HCEC 1CT (cell line): ENCODE measurements around the gene MEF2C.
"Not testable (repeated sequence)": the region's sequence is repeated elsewhere in the genome, so short reads cannot be mapped to it uniquely, and the experiment has no call there.

Source experiments
- DNase-seq: peaks from one replicate; pipeline ENCODE4 v3.0.0-alpha.2; 2017

The MEF2C gene

DNA sequence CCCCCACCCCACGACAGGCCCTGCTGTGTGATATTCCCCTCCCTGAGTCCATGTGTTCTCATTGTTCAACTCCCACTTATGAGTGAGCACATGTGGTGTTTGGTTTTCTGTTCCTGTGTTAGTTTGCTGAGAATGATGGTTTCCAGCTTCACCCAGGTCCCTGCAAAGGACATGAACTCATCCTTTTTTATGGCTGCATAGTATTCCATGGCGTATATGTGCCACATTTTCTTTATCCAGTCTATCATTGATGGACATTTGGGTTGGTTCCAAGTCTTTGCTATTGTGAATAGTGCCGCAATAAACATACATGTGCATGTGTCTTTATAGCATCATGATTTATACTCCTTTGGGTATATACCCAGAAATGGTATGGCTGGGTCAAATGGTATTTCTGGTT, 89.2 kb downstream of the MEF2C start:
- not testable (repeated sequence) for DNase-seq

DNA sequence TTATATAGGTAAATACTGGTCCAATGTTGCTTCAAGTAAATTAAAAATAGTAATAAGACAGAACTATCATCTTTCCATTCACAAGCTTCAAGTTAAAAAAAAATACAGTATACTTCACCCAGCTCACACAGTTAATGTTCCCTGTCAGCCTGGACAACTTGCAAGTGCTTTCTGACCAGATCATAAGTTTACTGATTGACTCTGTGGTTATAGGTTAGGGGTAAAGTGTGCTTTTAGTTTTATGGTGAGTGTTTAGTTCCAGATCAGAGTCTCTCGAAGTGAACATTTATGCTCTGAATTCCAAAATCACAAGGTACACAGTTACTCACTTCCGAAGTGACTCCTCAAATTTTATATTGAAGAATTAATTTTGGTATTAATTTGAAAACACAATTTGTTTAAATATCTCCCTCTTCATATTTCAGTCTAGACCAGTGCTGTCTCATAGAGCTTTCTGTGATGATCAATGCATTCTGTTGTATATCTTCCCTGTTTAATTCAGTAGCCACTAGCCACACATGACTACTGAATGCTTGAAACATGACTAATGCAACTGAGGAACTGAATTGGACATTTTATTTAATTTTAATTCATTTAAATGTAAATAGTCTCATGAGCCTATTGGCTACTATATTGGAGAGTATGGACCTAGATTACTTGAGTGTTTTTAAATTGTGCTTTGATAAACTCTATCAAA, 90.7 kb downstream of the MEF2C start:
- DNase-seq = peak; percentile 76

DNA sequence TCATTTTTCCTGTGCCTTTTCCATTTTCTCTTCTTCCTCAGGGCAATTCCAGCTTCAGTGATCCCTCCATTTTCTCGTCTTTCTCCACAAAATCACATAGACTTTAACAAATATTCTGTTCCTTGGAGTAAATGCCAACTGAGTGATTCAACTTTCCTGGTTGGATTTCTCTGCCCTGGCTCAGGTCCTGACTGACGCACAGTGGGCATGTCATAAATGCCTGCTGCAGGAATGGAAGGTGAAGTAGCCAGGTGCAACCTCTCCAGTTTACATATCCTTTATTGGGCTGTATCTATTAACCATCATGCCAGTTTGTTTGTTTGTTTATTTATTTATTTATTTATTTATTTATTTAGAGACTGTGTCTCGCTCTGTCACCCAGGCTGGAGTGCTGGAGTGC, 95.1 kb downstream of the MEF2C start:
- no peak for DNase-seq

DNA sequence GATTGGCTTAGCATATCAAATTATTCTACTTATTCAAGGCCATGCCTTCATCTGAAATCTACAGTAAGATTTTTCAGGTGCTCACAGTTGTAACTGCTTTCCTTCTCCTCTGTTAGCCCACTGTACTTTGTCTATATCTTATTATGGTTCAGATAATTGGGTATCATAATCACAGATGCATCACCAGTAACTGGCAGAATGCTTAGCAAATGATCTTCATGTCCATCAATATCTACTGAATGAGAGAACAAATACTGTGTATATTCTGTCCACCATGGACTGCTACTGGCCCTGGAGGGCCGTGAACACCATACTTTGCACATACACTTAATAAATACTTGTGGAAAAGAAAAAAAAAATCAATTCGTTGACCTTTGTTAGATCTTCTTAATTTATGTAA, 96.2 kb downstream of the MEF2C start:
- DNase-seq = no peak

DNA sequence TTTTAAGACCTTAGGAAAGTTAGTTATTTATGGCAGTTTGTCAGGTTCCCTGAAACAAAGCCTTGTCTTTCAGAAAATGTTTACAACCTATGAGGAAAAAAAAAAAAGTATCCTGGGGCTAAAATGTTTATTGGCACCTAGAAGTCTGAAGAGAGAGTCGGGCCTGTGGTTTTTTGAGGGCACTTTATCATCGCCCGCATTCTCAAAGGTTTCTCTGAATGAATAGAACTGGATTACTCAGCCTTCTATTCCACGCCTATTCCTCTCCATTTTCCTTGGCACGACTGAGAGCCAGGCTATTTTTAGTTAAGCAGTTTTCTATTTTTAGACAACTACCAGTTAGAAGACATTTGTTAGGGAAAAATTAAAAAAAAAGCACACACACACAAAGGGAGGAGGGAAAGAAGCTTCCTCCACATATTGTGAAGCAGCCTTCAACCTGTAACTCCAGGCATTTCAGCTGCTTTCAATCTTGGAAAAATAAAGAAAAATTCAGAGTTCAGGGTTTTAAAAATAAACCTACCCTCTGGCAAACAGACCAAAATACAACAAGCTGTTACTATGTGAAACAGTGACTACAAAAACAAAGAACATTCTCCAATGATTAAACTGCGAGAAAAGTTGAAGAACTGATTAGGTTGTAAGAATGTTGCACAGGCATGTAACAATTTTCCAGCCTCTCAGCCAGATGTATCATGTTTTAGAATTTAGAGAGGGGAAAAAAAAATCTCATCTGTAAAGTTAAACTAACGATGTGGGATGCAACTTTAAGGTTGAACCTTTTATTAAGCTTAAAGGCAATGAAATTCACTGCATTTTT, 97.0 kb downstream of the MEF2C start:
- DNase-seq = peak; percentile 95

DNA sequence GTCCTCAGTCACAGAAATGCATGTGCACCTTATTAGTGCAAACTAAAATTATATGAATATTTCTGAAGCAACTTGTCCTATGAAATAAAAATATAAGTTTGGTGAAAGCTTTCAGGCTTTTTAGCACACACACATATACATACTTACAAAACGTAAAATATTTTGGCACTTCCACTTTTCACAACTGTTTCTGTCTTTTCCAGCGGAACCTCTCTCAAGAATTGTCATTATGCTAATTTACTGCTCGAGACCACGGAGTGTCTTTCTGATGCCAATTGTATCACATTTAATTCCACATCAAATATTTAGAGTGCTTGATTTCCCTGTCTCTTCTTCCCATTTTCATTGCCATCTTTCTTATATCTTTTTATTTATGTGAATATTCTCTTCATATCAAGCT, 100.4 kb downstream of the MEF2C start:
- no peak for DNase-seq

DNA sequence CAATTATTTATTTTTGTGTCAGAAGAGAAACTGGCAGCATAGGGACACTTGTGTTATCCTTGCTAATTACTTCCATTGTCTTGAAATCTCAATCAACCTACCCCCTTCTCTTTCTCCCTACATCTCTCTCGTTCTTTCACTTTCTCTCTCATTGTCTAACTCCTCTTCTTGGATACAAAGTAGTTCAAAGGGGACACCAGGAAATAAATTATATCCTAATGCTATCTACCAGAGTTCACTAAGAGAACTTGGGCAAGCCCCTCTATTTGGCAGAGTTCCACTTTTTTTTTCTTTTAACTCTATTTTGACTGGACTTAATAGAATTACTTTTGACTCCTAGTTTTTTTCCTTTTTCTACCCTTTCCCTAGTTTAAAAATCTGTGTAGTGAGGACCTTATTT, 102.2 kb downstream of the MEF2C start:
- DNase-seq = no peak

DNA sequence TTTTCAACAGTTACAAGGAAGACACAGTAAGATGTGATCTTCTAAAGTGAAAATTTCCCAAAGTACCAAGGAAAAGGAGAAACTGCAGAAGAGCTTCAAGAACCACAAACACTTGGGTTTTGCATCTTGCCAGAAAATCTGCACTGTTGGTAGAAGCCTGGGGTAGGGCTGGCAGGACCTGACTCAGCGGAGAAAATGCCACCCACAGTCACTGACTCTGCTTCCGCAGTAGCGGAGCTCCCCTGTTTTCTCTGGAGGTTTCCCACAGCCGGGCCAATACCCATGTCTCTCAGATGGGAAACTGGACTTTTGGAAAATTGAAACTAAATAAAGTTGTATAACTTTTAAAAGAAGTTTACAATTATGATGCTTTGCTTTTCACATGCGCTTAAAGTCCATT, 104.2 kb downstream of the MEF2C start:
- no peak for DNase-seq

DNA sequence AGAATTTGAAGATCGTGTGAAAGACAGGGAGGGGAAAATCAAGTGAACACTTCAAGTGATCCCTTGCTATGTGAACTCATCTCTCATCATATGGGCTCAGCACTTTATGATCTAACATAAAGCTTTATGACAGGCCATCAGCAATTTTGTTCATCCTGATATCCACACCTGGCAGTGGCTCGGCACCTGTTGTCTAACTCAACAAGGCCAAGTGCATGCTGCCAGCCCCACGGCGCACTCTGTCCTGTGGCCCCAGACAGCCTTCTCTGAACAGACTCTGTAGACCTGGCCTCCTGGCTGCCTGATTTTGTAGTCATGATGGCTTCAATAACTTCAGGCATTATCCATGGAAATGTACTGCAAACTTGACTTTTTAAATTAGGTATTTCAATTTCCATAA, 106.3 kb downstream of the MEF2C start:
- no peak for DNase-seq

DNA sequence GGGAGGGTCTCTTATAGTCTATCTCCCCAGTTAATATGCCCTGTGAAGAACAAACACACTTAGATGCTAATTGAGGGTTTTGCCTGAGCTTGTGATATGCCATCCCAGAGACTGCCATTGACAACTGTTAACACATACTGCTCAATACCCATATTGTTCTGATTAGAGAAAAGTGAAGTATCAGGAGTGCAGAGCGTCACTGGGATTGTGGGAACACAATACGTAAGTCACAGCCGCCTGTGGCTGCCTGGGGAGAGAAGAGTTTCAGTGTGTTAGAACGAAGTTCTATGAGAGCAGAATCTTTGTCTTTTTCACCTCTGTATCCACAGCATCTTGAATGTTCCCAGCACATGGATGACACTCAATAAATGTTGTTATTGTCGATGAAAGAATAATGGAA, 110.2 kb downstream of the MEF2C start:
- no peak for DNase-seq

DNA sequence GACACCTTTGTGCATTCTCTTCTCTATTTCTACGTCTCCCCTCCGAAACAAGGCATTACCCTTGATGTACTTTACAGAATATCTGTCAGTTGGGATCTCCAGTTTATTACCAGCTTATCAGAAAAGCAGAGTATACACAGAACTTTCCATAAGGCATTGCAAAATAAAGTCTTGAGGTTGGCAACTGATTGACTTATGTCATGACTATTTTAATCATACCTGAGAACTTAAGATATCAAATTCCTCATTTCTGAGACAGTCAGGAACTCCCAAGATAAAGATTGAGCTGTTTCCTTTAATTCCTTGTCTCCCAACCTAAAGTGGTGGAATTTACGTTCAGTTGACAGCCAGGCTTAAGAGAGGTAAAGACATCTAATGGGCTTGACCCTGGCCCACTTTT, 110.9 kb downstream of the MEF2C start:
- DNase-seq = no peak

DNA sequence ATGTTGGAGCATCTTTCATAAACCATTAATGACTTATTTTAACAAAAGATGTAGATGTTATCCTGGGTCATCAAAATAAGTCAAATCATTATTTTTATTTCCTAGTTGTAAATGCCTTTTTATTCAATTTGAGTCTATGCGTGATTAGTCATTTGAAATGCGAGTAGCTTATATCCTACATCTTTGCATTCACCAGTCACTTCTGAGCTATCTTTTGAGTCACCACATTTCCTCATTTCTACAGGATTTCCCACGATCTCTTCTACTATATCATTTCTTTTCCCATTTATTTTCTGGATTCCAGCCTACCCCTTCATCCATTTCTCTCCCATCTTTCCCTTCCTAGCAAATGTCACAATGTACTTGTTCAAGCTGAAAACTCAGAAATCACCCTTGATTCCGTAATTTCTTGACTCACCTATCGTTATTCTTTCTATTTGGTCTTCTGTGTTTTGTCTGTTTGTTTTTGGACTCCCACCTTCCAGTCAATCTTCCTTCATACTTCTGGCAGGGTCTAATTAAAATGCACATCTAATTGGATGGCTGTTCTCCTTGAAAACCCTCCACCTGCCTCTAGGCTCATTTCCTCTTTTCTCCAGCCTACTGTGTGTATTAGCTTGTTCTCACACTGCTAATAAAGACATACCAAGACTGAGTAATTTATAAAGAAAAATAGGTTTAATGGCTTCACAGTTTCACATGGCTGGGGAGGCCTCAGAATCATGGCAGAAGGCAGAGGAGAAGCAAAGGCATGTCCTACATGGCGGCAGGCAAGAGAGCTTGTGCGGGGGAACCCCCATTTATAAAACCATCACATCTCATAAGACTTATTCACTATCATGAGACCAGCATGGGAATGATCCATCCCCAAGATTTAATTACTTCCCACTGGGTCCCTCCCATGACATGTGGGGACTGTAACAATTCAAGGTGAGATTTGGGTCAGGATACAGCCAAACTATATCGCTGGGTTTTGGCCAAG, 112.4 kb downstream of the MEF2C start:
- DNase-seq = peak; percentile 52

DNA sequence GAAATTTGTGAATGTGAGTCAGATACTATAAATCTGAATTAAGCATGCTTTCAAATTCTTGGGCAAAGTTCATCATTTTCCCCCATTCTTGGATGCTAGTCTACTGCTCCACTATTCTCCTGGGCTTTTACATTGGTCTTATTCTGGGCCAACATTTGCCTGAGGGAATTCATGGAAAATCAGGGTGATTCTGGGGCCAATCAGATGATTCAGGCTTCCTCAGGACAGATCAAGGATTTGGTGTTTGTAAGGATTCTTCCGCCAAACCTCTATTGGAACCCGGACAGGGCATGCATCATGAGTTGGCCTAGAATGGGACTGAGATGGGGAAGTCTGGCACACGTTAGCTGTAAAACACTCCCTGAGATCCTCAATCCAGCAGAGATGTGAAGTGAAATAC, 113.8 kb downstream of the MEF2C start:
- DNase-seq = no peak

DNA sequence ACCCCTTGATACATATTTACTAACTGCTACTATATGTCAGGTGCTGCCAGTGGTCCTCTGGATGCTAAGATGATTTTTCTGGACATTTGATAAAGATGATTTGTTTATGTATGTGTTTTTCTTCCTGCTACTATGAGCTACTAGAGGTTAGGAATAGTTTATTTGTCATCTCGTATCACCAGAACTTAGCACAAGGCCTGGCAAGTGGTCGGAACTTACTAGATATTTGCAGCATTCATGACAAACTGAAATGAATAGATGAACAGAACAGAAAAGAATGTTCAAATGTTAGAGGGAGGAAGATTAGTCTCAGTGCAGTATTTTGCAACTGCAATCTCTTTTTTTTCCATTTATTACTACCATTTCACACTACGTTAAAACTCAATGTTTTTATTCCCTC, 114.6 kb downstream of the MEF2C start:
- DNase-seq = no peak

DNA sequence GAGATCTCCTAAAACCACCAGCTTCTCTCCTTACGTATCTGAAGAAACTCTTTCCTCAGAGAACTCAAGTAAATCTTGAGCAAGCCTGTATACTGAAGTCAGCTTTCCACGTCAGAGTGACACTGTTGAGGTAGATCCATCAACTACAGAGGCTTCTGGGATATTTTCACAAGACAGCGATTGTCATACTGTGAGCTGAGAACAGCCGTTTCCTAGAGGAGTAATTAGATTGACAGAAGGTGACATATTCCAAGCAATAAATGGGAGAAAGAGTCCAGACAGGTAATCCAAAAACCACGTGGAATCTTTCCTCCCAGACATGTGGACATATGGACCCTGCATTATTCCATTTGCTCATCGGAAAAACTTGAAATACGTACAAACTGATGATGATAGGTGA, 117.2 kb downstream of the MEF2C start:
- DNase-seq = no peak

DNA sequence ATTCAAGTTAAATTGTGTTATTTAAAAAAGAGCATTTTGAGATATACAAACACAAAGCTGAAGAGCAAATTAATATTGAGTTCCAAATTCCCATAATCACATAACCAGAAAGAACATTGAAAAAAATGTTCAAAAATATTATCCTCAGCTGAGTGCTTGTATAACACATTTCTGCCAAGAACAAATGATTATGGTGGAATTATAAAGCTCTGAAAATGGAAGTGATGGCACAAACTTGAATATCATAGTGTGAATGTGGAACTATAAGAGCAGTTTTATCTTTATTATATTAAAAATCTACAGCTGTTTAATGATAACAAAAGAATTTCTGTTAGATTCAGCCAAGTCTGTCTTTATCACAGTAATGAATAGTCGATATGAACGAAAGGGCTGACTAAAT, 117.8 kb downstream of the MEF2C start:
- no peak for DNase-seq

DNA sequence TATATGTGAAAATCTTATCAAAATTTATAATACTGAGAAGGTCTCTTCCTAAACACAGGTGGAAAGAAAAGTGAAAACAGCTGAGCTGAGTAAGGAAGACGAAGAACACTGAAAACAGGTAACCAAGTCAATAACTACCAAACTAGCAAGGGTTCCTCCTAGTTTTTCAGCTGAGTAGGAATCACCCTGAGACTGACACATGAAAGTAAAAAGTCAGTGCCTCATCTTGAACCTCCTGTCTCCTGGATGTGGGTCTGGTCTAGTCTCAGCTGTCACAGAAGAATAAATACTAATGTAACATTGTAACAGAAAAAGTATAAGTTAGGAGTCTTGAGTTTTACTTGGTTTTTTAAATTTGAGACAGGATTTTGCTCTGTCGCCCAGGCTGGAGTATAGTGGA, 121.0 kb downstream of the MEF2C start:
- DNase-seq = no peak

DNA sequence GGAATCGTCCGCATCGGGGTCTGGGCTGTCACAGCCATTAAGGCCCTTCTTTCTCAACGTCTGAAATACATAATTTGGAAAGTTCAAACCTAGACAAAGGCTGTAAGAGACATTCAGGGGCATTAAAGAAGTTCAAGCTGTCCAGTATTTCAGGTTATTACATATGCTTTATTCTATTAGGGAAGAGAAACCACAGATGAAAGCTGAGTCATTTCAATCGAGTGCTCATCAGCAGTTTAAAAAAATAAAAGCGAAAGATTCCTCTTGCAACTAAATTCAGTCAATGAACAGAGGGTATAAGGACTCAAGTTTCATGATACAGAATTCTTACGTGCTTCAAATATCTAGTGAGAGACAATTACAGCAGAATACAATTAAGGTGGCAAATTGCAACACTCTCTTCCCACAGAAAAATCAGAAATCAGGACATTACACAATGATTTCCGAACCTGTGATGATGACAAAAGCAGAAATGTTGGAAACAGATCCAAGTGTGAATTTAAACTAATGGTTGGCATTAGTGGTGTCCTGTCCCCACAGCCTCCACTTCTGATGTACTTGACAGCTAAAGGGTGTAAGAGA, 121.6 kb downstream of the MEF2C start:
- DNase-seq = peak; percentile 37

DNA sequence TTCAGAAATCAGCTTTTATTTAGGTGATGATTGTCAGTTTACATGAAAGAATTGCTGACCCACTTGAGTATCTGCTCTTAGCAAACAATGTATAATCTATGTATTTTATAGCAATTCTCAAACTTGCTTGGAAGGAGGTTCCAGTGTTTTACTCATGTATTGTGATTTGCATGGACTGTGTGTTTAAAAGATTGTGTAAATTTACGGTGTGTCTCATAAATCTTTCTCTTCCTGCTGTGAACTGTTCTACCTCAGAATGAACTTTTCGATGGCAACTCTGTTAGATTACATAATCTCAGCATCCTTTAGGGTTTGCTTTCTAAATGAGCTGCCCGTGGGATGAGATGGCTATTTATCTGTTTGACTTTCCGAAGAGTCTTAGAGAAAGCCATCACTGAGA, 122.5 kb downstream of the MEF2C start:
- DNase-seq = no peak

DNA sequence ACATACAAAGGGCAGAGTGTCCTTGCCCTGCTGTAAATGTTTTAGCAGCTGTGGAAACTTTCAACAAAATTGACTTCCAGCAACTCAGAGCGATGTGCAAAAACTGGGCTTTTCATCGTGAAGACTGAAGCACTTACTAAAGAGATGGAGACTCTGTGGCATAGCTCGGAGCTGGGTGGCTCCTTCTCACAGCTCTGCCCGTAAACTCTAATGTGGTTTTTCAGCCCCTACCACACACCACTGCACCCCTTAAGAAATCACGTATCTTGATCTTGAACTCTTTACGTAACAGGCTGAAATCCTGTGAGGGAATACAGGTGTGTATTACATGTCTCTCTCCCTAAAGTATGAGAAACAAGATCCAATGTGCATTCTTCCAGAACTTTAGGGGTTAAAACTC, 124.4 kb downstream of the MEF2C start:
- DNase-seq = no peak

DNA sequence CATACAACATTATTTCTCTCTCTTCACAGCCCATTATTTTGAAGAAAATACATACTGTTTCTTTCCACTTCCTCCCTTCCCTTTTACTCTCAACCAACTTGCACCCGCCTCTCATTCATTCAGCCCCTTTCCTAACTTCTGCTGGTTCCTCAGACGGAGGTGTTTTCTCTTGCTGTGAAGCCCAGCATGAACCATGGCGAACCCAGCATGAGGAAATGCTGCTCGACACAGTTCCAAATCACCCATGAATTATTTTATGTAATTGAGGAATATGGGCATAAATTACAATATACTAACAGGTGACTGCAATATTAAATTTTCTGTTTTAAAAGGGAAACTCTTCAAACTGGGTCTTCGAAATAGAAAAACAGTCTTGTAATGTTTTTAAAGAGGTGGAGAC, 124.8 kb downstream of the MEF2C start:
- no peak for DNase-seq

DNA sequence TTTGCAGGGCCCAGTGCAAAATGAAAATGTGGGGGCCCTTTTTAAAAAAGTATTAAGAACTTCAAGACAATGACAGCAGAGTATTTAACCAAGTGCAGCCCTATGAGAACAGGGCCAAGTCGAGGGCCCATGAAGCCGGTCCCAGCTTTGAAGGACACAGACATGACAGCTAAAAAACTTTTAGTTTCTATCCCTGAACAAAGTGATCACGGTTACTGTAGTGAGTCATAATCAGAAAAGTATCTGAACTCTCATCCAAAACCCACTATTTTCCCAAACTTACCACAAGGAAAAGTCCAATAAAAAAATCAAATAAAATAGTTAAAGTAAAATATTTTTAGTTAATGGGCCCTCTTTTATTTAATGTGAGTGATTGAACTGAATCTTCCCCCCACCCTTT, 126.0 kb downstream of the MEF2C start:
- DNase-seq = no peak

DNA sequence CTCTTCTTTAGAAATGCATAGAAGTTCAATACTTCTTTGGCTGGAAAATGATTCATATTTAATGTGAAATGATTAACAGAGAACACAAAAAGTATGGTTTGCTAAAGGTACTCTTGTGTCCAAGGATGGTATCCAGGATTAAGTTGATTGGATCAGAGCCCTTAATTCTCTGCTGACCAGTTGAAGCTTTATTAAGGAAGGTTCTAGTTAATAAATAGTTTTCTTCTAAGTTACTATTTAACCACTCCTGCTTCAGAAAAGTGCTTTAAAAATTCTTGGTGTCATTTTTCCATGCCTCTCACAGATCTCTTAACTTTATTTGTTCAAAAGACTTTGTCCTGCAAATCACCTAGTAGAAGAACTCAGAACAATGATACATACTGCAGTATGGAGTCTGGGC, 134.3 kb downstream of the MEF2C start:
- no peak for DNase-seq
